ENCODE results near the gene CCN5. TPM values are rescaled to one million over a fixed set of nuclear protein-coding genes. Genes with fewer than 3 reads are reported as not detected.
"Not testable (repeated sequence)": the region's sequence is repeated elsewhere in the genome, so short reads cannot be mapped to it uniquely, and the experiment has no call there.

The CCN5 gene
- 10 to 100 TPM in 3 of 4 donors, 1 to 10 TPM in 1; 5.0 to 48.7 (median 18.5) TPM for total RNA-seq
- polyA plus RNA-seq: 10 to 100 TPM in 1 of 3 donors, 1 to 10 TPM in 2; 1.0 to 21.0 (median 2.8) TPM

- H3K4me3 ChIP-seq: peak within 1 kb of the TSS in 3 of 4 donors; percentile 5 to 19 (median 9)
- H3K27ac ChIP-seq: peak within 1 kb of the TSS; percentile 25 to 83 (median 66)
- H3K4me1 ChIP-seq: peaks cover 0 to 26% (median 19%) of the 10 kb centered on the region in 4 donors
- intact Hi-C loops (cut with DNase I): no loop called here
- DNase-seq: peak; percentile 89
- TF ChIP-seq EP300 (IDR thresholded peaks at IDR 0.05) (no peak), POLR2AphosphoS5 (IDR thresholded peaks at IDR 0.05) (peak in 1 of 4 donors; percentile 12)
- H3K9me3 ChIP-seq: no peaks in the 10 kb centered on the region
- no peaks in the 10 kb centered on the region for H3K36me3 ChIP-seq
- 10 to 50% methylated on average over 28 of the region's 28 CpGs for WGBS, 2 donors
- H3K27me3 ChIP-seq: no peaks in the 10 kb centered on the region
These were observed at the start of gene CCN5 for GRCh38 chr20:44714701-44715498. Gene CCN5 (plus strand): TSS chr20:44715369. CDS start chr20:44715391, 22 bp downstream.

- 78 to 83% methylated on average over 3 of the region's 3 CpGs for WGBS, 2 donors
- no peak for DNase-seq
- TF ChIP-seq CTCF (IDR thresholded peaks at IDR 0.05) (no peak), POLR2A (IDR thresholded peaks at IDR 0.05) (no peak), EP300 (IDR thresholded peaks at IDR 0.05) (no peak), POLR2AphosphoS5 (IDR thresholded peaks at IDR 0.05) (no peak)
- no peaks in the 10 kb centered on the region for H3K4me1 ChIP-seq
- H3K27ac ChIP-seq: no peak overlapping the region
- H3K36me3 ChIP-seq: no peaks in the 10 kb centered on the region
- peaks cover 0 to 3% (median 0%) of the 10 kb centered on the region in 3 donors for H3K27me3 ChIP-seq
- intact Hi-C loops (cut with DNase I): no loop called here
- H3K4me3 ChIP-seq: no peak overlapping the region
- H3K9me3 ChIP-seq: no peaks in the 10 kb centered on the region
These were observed 49.1 kb upstream of the CCN5 start for GRCh38 chr20:44666066-44666465.

GRCh38 chr20:44670851-44671250 is 44.3 kb upstream of the CCN5 start:
- H3K27me3 ChIP-seq; H3K9me3 ChIP-seq; DNase-seq; intact Hi-C loops (cut with DNase I); H3K27ac ChIP-seq; H3K4me3 ChIP-seq; H3K4me1 ChIP-seq; H3K36me3 ChIP-seq: not testable (repeated sequence)
- WGBS, 2 donors: 90 to 93% methylated on average over 9 of the region's 9 CpGs

GRCh38 chr20:44671541-44671940 is 43.6 kb upstream of the CCN5 start:
- H3K27ac ChIP-seq; H3K9me3 ChIP-seq; H3K4me1 ChIP-seq; DNase-seq; intact Hi-C loops (cut with DNase I); H3K27me3 ChIP-seq; H3K36me3 ChIP-seq; H3K4me3 ChIP-seq: not testable (repeated sequence)
- WGBS, 2 donors: 38 to 40% methylated on average over 6 of the region's 7 CpGs

- H3K27ac ChIP-seq; intact Hi-C loops (cut with DNase I); H3K9me3 ChIP-seq; H3K36me3 ChIP-seq; H3K4me3 ChIP-seq; H3K4me1 ChIP-seq; DNase-seq; H3K27me3 ChIP-seq: not testable (repeated sequence)
- WGBS, 2 donors: 88 to 95% methylated on average over 23 of the region's 23 CpGs
These were observed 42.8 kb upstream of the CCN5 start for GRCh38 chr20:44672318-44672902.

- H3K27ac ChIP-seq: no peak overlapping the region
- no peaks in the 10 kb centered on the region for H3K4me1 ChIP-seq
- 30 to 76% methylated on average over 2 of the region's 2 CpGs for WGBS, 2 donors
- no peaks in the 10 kb centered on the region for H3K27me3 ChIP-seq
- TF ChIP-seq EP300 (IDR thresholded peaks at IDR 0.05) (no peak), CTCF (IDR thresholded peaks at IDR 0.05) (no peak), POLR2AphosphoS5 (IDR thresholded peaks at IDR 0.05) (no peak), POLR2A (IDR thresholded peaks at IDR 0.05) (no peak)
- no peak overlapping the region for H3K4me3 ChIP-seq
- H3K36me3 ChIP-seq: no peaks in the 10 kb centered on the region
- H3K9me3 ChIP-seq: no peaks in the 10 kb centered on the region
- intact Hi-C loops (cut with DNase I): no loop called here
- no peak for DNase-seq
These were observed 36.9 kb upstream of the CCN5 start for GRCh38 chr20:44678242-44678641.
